GM06990 (cell line): ENCODE data around the gene LSMEM2.

Source experiments
- DNase-seq: peaks from one replicate; pipeline ENCODE4 v3.0.0-alpha.2; 2011; ENCODE audit not compliant: insufficient read length; ENCODE audit errors: extremely low read depth
- H3K27me3 ChIP-seq: replicated peaks from 2 replicates; pipeline ENCODE4 v1.6.0; 2011; ENCODE audit warnings: low read length; ENCODE audit not compliant: control insufficient read depth, insufficient read depth
- H3K36me3 ChIP-seq: 2 replicates; pipeline ENCODE4 v1.5.1; 2011; ENCODE audit warnings: low read length; ENCODE audit not compliant: control insufficient read depth, insufficient read depth
- H3K4me3 ChIP-seq: replicated peaks from 2 replicates; pipeline ENCODE4 v1.5.1; 2011; ENCODE audit warnings: low read depth, mild to moderate bottlenecking, control low read depth, low read length
- CTCF ChIP-seq: IDR thresholded peaks from 2 replicates; pipeline ENCODE4 v1.5.1; 2011; ENCODE audit warnings: low read length, control low read depth, mild to moderate bottlenecking, inconsistent platforms; ENCODE audit not compliant: insufficient read depth, poor library complexity, severe bottlenecking

LSMEM2 gene

GRCh38 chr3:50321336-50322114 is 42.6 kb downstream of the LSMEM2 start:
- DNase-seq = peak; percentile 92
- peak overlapping the region; percentile 70 for H3K4me3 ChIP-seq
- H3K27me3 ChIP-seq = no peaks in the 10 kb centered on the region
- peak; percentile 65 for TF ChIP-seq CTCF
- peaks cover 9% of the 10 kb centered on the region for H3K36me3 ChIP-seq

- Histone ChIP-seq H3K36me3 (peaks cover 9% of the 10 kb centered on the region), H3K4me3 (peak overlapping the region; percentile 70), H3K27me3 (no peaks in the 10 kb centered on the region)
- TF ChIP-seq CTCF = no peak
- no peak for DNase-seq
Observed at GRCh38 chr3:50322115-50322385, 43.2 kb downstream of the LSMEM2 start.

- peaks cover 9% of the 10 kb centered on the region for H3K36me3 ChIP-seq
- H3K4me3 ChIP-seq = peak within 1 kb of the TSS; percentile 70
- H3K27me3 ChIP-seq = no peaks in the 10 kb centered on the region
- no peak for TF ChIP-seq CTCF
- no peak for DNase-seq
Observed at GRCh38 chr3:50322386-50323091, 43.7 kb downstream of the LSMEM2 start, which contains the start of gene HYAL2. HYAL2 (minus strand) TSS chr3:50322745; CDS start chr3:50320489, 2,256 bp downstream.

- Histone ChIP-seq H3K36me3 (peaks cover 7% of the 10 kb centered on the region), H3K27me3 (no peaks in the 10 kb centered on the region), H3K4me3 (no peak overlapping the region)
- TF ChIP-seq CTCF = no peak
- DNase-seq = no peak
Observed at GRCh38 chr3:50323092-50323600, 44.3 kb downstream of the LSMEM2 start.

GRCh38 chr3:50323614-50324199 is 44.8 kb downstream of the LSMEM2 start:
- Histone ChIP-seq H3K36me3 (peaks cover 4% of the 10 kb centered on the region), H3K27me3 (no peaks in the 10 kb centered on the region), H3K4me3 (no peak overlapping the region)
- no peak for DNase-seq
- TF ChIP-seq CTCF = no peak
